HepG2 (cell line): ENCODE measurements around the gene RNU7-1. TPM values are rescaled to one million over a fixed set of nuclear protein-coding genes. Genes with fewer than 3 reads are reported as not detected.

Experiments
- ATAC-seq: fragments of 200-7000 bp; cut with Tn5 transposase; 3 replicates; pipeline ENCODE4 v1.9.1; 2020; ENCODE audit warnings: mild to moderate bottlenecking, moderate library complexity
- BruUV-seq: library from RNA; stranded (reverse); fragments of 400-500 nt; replicated peaks from 2 replicates; lab custom pipeline; 2021; lab: Mats Ljungman, UMichigan
- CTCF ChIA-PET: fragments of 300-600 bp; formaldehyde crosslinking; extraction: SDS; loops from one replicate; lab custom pipeline; 2021; ENCODE audit warnings: low total read pairs, inconsistent platforms, low intra/inter-chr PET ratio; lab: Yijun Ruan, JAX
- POLR2A ChIA-PET: fragments of 350-600 bp; sonication (Branson Sonifier 250); formaldehyde crosslinking; loops from one replicate; lab custom pipeline; 2020; ENCODE audit warnings: antibody characterized with exemption, inconsistent platforms; lab: Yijun Ruan, JAX
- DNase-seq: peaks from one replicate; pipeline ENCODE4 v3.0.0-alpha.2; 2015; ENCODE audit warnings: low spot score
- FAIRE-seq: peaks from 3 replicates; lab custom pipeline; 2011; peaks lifted over from hg19 to GRCh38; lab: Jason Lieb, UNC
- H2AFZ ChIP-seq: one replicate; pipeline ENCODE4 v1.6.1; 2011; ENCODE audit warnings: low read length, inconsistent platforms
- H3K27ac ChIP-seq: fragments of 300-600 bp; 3 replicates; pipeline ENCODE4 v1.8.0; 2011; ENCODE audit warnings: mixed run types, mild to moderate bottlenecking, mixed read lengths, low read length, inconsistent platforms; ENCODE audit not compliant: insufficient read depth; ENCODE audit errors: extremely low read length
- H3K27me3 ChIP-seq, 2 experiments: fragments of 200-600 bp in 1 of 2; 2 replicates in 1 of 2; 3 replicates in 1 of 2; pipeline versions ENCODE4 v1.6.0 to v1.8.0; 2011; ENCODE audit warnings: low read length in 2 of 2, mild to moderate bottlenecking in 2 of 2, moderate library complexity in 2 of 2, inconsistent platforms in 1 of 2; ENCODE audit not compliant: insufficient read depth in 2 of 2, control insufficient read depth in 1 of 2
- H3K36me3 ChIP-seq, 2 experiments: fragments of 200-600 bp in 1 of 2; replicated peaks in 1 of 2; 2 replicates in 1 of 2; 3 replicates in 1 of 2; pipeline versions ENCODE4 v1.5.1 to v1.8.0; 2011; ENCODE audit warnings: low read length in 2 of 2, inconsistent platforms in 1 of 2; ENCODE audit not compliant: insufficient read depth in 2 of 2, control insufficient read depth in 1 of 2
- H3K4me1 ChIP-seq: 2 replicates; pipeline ENCODE4 v1.5.1; 2012; ENCODE audit warnings: low read length, inconsistent platforms; ENCODE audit not compliant: insufficient read depth
- H3K4me2 ChIP-seq: 2 replicates; pipeline ENCODE4 v1.6.0; 2011; ENCODE audit warnings: low read depth, low read length, inconsistent platforms
- H3K4me3 ChIP-seq, 3 experiments: fragments of 200-600 bp in 1 of 3; sonication (generic), shearing (Covaris generic) in 1 of 3; replicated peaks in 1 of 3; 2 replicates each; pipeline ENCODE4 v1.5.1; 2011 to 2016; ENCODE audit warnings: low read length in 3 of 3, inconsistent platforms in 2 of 3, low read depth in 2 of 3, mild to moderate bottlenecking in 2 of 3, control low read depth in 1 of 3, mixed read lengths in 1 of 3; ENCODE audit not compliant: insufficient read depth in 1 of 3
- H3K79me2 ChIP-seq: one replicate; pipeline ENCODE4 v1.6.1; 2011; ENCODE audit warnings: low read length, inconsistent platforms; ENCODE audit not compliant: insufficient read depth
- H3K9ac ChIP-seq: 2 replicates; pipeline ENCODE4 v1.6.0; 2011; ENCODE audit warnings: mild to moderate bottlenecking, low read depth, low read length, inconsistent platforms; ENCODE audit not compliant: insufficient read depth
- H3K9me3 ChIP-seq: 2 replicates; pipeline ENCODE4 v1.5.1; 2012; ENCODE audit warnings: mild to moderate bottlenecking, low read length
- H4K20me1 ChIP-seq: 2 replicates; pipeline ENCODE4 v1.6.0; 2011; ENCODE audit warnings: inconsistent platforms, mild to moderate bottlenecking, low read length, moderate library complexity; ENCODE audit not compliant: insufficient read depth
- CHD4 ChIP-seq: fragments of 200-600 bp; sonication (generic); IDR thresholded peaks from 2 replicates; pipeline ENCODE4 v1.7.0; 2017; ENCODE audit warnings: mild to moderate bottlenecking, low read length, borderline replicate concordance
- JARID2 ChIP-seq: sonication (generic); formaldehyde crosslinking; IDR thresholded peaks from 2 replicates; pipeline ENCODE4 v1.8.1; 2023; ENCODE audit warnings: missing genetic modification reagents, inconsistent platforms; ENCODE audit not compliant: insufficient replicate concordance
- NFE2L2 ChIP-seq: fragments of 150-350 bp; IDR thresholded peaks from 2 replicates; pipeline ENCODE4 v1.6.1; 2014; ENCODE audit warnings: low read length
- POLR2G ChIP-seq: fragments of 200-400 bp; formaldehyde crosslinking; IDR thresholded peaks from 2 replicates; pipeline ENCODE4 v1.6.1; 2018; ENCODE audit warnings: mild to moderate bottlenecking, low read depth, low read length, moderate library complexity
- RFX1 ChIP-seq: fragments of 450-650 bp; IDR thresholded peaks from 2 replicates; pipeline ENCODE4 v1.6.1; 2017
- WGBS: methylation state at CpG from one replicate; pipeline ENCODE4 v1.1.6; 2017; ENCODE audit warnings: low lambda C conversion rate; 5-methylcytosine and 5-hydroxymethylcytosine counted together
- in situ Hi-C: cut with HindIII; loops from 2 replicates; pipeline ENCODE4 v1.10.0; 2017; ENCODE audit warnings: low pct_unique_long_range_greater_than_20kb; ENCODE audit not compliant: extremely low pct_ligation_motif_present
- intact Hi-C: fragments of 100-400 bp; cut with micrococcal nuclease; formaldehyde crosslinking; loops from one replicate; pipeline ENCODE4 v1.10.0; 2022; ENCODE audit not compliant: unreplicated experiment
- polyA plus RNA-seq, 8 experiments: library from polyadenylated mRNA; depleted of rRNA in 3 of 8; stranded (reverse) in 7 of 8; unstranded in 1 of 8; fragments of >200 nt; fragmentation: Illumina TruSeq in 4 of 8; extraction: Trizol in 4 of 8; gene quantifications; 2 replicates each; pipeline versions ENCODE4 v1.2.1 to v1.2.3, GENCODE V29; 2011 to 2016; ENCODE audit warnings: low read depth in 4 of 8, missing spikeins in 1 of 8, mixed read lengths in 1 of 8; ENCODE audit not compliant: insufficient read depth in 1 of 8
- total RNA-seq, 5 experiments: library from RNA; depleted of rRNA; stranded (reverse); fragments of >200 nt; fragmentation: Illumina TruSeq; extraction: Trizol; gene quantifications; 2 replicates each; pipeline ENCODE4 v1.2.3, GENCODE V29; 2016; ENCODE audit warnings: low read depth in 1 of 5

The RNU7-1 gene
- total and polyA plus RNA-seq, 2 of the 13 experiments (the other 11 are each of a cell fraction or from before 2014, with no cell fraction given) = not detected

DNA sequence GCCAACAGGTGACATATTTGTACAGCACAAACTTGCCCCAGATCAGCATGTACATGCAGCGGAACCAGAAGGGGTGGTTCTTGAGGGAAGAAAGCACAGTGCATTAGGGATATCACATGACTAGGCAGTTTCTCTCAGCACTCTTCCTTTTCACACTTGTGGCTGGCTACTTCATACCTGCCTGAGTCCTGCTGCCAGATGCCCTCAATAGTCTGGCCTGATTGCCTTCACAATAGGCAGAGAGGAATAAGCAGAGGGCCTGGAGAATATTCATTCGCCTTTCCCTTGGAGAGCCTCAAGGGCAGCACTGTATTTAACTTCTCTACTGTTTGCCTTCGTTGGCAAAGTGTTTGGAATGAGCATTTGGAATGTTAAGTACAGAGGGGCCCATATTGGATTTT is 35.0 kb downstream of the RNU7-1 start:
- TF ChIP-seq NFE2L2 = peak; percentile 47; the same call in 1 of the 2 replicates
- TF ChIP-seq CHD4 = no peak
- H3K79me2 ChIP-seq = no peaks in the 10 kb centered on the region
- in situ Hi-C loops (no loop called here), intact Hi-C loops (no loop called here)
- no peaks in the 10 kb centered on the region for H3K9me3 ChIP-seq
- CTCF ChIA-PET = no interaction called here
- H3K27me3 ChIP-seq = no peaks in the 10 kb centered on the region
- no peak overlapping the region for H3K4me3 ChIP-seq
- H3K9ac ChIP-seq = no peak overlapping the region
- no peak for FAIRE-seq
- peak overlapping the region; percentile 98 for H3K27ac ChIP-seq
- no peak overlapping the region for H3K4me2 ChIP-seq
- no peak for DNase-seq
- no TSS peak for BruUV-seq
- 91% methylated on average over 3 of the region's 3 CpGs for WGBS
- H3K4me1 ChIP-seq = peaks cover 55% of the 10 kb centered on the region
- ATAC-seq = no peak
- POLR2A ChIA-PET = interaction anchor here (2.1 to 5.4 kb wide), 4 partner anchors 32 to 39 kb away, joined by 9 to 65 read pairs (median 32); partner anchors contain the start of genes C12orf57, LPCAT3 and RNU7-1
- no peaks in the 10 kb centered on the region for H4K20me1 ChIP-seq
- H3K36me3 ChIP-seq = peaks cover 17 to 48% of the 10 kb centered on the region in 2 experiments
- H2AFZ ChIP-seq = no peak overlapping the region

DNA sequence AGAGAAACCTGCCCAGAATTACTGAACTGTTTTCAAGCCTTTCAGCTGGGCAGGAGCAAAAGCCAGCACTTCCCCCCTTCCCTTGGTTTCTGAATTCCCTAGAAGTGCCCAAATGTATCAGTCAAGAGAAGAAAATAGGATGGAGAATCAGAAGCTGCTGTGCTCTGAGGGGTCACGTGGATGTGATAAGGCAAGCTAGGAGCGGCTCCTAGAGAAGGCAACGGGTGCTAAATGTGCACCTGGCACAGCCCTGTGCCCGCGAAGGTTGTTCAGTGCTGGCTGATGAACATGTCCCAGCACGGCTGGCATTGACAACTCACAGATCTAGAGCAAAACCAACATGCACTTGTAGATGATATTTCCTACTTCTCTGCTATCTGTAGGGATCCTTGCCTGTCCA is 35.4 kb downstream of the RNU7-1 start:
- peaks cover 14 to 44% of the 10 kb centered on the region in 2 experiments for H3K36me3 ChIP-seq

More for the DNA sequence above, 35.4 kb downstream of the RNU7-1 start:
- intact Hi-C loops = no loop called here
- no peaks in the 10 kb centered on the region for H4K20me1 ChIP-seq
- no peak overlapping the region for H3K4me3 ChIP-seq
- H3K9ac ChIP-seq = no peak overlapping the region
- no peak for FAIRE-seq
- H3K79me2 ChIP-seq = no peaks in the 10 kb centered on the region
- H3K4me2 ChIP-seq = no peak overlapping the region
- H3K4me1 ChIP-seq = peaks cover 55% of the 10 kb centered on the region
- ATAC-seq = no peak
- in situ Hi-C loops = no loop called here
- H3K27ac ChIP-seq = peak overlapping the region; percentile 98
- H2AFZ ChIP-seq = no peak overlapping the region
- ChIA-PET POLR2A (interaction anchor here (1.1 to 5.4 kb wide), 3 partner anchors 9 to 39 kb away, joined by 3 to 65 read pairs (median 52); partner anchors contain the start of genes C12orf57, EMG1, LPCAT3 and PHB2), CTCF (no interaction called here)
- 98% methylated on average over 6 of the region's 6 CpGs for WGBS
- H3K27me3 ChIP-seq = no peaks in the 10 kb centered on the region
- 0 out of 2 replicates have a peak, but pooled peaks have one; percentile 40 for TF ChIP-seq POLR2G
- TF ChIP-seq JARID2 = no peak
- TF ChIP-seq RFX1 = no peak
- TF ChIP-seq, all 625 proteins: peak for 1
- H3K9me3 ChIP-seq = no peaks in the 10 kb centered on the region
- BruUV-seq = no TSS peak
- no peak for DNase-seq
